ENCODE results near the gene LETM1. TPM values are rescaled to one million over a fixed set of nuclear protein-coding genes. Genes with fewer than 3 reads are reported as not detected.
A peak's percentile ranks its signal among the peaks of the same experiment; 100 is the strongest.

Gene LETM1
- total and polyA plus RNA-seq, 2 of the 13 experiments (the other 11 are each of a cell fraction or from before 2014, with no cell fraction given): 9.7 to 41.6 TPM

- TF ChIP-seq, protein P1, sequence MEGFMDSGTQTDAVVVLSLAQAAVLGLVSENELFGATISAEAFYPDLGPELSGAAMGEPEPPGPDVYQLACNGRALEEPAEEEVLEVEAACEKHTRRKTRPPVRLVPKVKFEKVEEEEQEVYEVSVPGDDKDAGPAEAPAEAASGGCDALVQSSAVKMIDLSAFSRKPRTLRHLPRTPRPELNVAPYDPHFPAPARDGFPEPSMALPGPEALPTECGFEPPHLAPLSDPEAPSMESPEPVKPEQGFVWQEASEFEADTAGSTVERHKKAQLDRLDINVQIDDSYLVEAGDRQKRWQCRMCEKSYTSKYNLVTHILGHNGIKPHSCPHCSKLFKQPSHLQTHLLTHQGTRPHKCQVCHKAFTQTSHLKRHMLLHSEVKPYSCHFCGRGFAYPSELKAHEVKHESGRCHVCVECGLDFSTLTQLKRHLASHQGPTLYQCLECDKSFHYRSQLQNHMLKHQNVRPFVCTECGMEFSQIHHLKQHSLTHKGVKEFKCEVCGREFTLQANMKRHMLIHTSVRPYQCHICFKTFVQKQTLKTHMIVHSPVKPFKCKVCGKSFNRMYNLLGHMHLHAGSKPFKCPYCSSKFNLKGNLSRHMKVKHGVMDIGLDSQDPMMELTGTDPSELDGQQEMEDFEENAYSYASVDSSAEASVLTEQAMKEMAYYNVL (CRISPR knock-in tag; IDR thresholded peaks at IDR 0.05; ENCODE audit: borderline replicate concordance): no peak
- TF ChIP-seq SUZ12 (IDR thresholded peaks at IDR 0.05; ENCODE audit: low read depth, low read length): no peak
- peak; percentile 26; the same call in 1 of the 2 replicates for TF ChIP-seq SIN3A (IDR thresholded peaks at IDR 0.05; ENCODE audit: borderline replicate concordance, low read depth, low read length)
- TF ChIP-seq, protein P2, sequence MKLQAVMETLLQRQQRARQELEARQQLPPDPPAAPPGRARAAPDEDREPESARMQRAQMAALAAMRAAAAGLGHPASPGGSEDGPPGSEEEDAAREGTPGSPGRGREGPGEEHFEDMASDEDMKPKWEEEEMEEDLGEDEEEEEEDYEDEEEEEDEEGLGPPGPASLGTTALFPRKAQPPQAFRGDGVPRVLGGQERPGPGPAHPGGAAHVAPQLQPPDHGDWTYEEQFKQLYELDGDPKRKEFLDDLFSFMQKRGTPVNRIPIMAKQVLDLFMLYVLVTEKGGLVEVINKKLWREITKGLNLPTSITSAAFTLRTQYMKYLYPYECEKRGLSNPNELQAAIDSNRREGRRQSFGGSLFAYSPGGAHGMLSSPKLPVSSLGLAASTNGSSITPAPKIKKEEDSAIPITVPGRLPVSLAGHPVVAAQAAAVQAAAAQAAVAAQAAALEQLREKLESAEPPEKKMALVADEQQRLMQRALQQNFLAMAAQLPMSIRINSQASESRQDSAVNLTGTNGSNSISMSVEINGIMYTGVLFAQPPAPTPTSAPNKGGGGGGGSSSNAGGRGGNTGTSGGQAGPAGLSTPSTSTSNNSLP (IDR thresholded peaks at IDR 0.05; ENCODE audit: low read depth, low read length): no peak
- 0 out of 2 replicates have a peak, but pooled peaks have one; percentile 28 for TF ChIP-seq FOXJ3 (CRISPR knock-in tag; IDR thresholded peaks at IDR 0.05; ENCODE audit: borderline replicate concordance)
- TF ChIP-seq CCDC6 (CRISPR knock-in tag; IDR thresholded peaks at IDR 0.05): no peak
- TF ChIP-seq ZNF383 (CRISPR knock-in tag; IDR thresholded peaks at IDR 0.05; ENCODE audit: borderline replicate concordance): no peak
- TF ChIP-seq ETS1 (CRISPR knock-in tag; IDR thresholded peaks at IDR 0.05): no peak
- TF ChIP-seq, protein P3, sequence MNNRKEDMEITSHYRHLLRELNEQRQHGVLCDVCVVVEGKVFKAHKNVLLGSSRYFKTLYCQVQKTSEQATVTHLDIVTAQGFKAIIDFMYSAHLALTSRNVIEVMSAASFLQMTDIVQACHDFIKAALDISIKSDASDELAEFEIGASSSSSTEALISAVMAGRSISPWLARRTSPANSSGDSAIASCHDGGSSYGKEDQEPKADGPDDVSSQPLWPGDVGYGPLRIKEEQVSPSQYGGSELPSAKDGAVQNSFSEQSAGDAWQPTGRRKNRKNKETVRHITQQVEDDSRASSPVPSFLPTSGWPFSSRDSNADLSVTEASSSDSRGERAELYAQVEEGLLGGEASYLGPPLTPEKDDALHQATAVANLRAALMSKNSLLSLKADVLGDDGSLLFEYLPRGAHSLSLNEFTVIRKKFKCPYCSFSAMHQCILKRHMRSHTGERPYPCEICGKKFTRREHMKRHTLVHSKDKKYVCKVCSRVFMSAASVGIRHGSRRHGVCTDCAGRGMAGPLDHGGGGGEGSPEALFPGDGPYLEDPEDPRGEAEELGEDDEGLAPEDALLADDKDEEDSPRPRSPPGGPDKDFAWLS (CRISPR knock-in tag; IDR thresholded peaks at IDR 0.05; ENCODE audit: borderline replicate concordance): peak; percentile 55; the same call in 1 of the 2 replicates
- 0 out of 2 replicates have a peak, but pooled peaks have one; percentile 27 for TF ChIP-seq ARNT2 (CRISPR knock-in tag; IDR thresholded peaks at IDR 0.05; ENCODE audit: low read depth)
- TF ChIP-seq SCMH1 (CRISPR knock-in tag; IDR thresholded peaks at IDR 0.05; ENCODE audit: borderline replicate concordance): no peak
- no peak for TF ChIP-seq ETV6 (CRISPR knock-in tag; conservative IDR thresholded peaks at IDR 0.05)
- no peak for TF ChIP-seq FOXO1 (CRISPR knock-in tag; IDR thresholded peaks at IDR 0.05)
- no peak for TF ChIP-seq ZFP36L1 (CRISPR knock-in tag; IDR thresholded peaks at IDR 0.05)
- TF ChIP-seq SP1 (IDR thresholded peaks at IDR 0.05): no peak
- no peak for TF ChIP-seq SP1 (CRISPR knock-in tag; IDR thresholded peaks at IDR 0.05)
- no peak for TF ChIP-seq ZGPAT (CRISPR knock-in tag; IDR thresholded peaks at IDR 0.05)
- no peak for TF ChIP-seq NR1H2 (CRISPR knock-in tag; IDR thresholded peaks at IDR 0.05; ENCODE audit: borderline replicate concordance, low read depth)
- no peak for TF ChIP-seq RFXANK (CRISPR knock-in tag; IDR thresholded peaks at IDR 0.05)
- no peak for TF ChIP-seq ZNF121 (CRISPR knock-in tag; IDR thresholded peaks at IDR 0.05)
- no peak for TF ChIP-seq ZNF24 (IDR thresholded peaks at IDR 0.05)
- TF ChIP-seq HCFC1 (IDR thresholded peaks at IDR 0.05; ENCODE audit: low read depth, low read length): no peak
These were observed 8.4 kb upstream of the LETM1 start (continued) for GRCh38 chr4:1864076-1865008.
